ENCODE data around the gene CADPS.

DNA sequence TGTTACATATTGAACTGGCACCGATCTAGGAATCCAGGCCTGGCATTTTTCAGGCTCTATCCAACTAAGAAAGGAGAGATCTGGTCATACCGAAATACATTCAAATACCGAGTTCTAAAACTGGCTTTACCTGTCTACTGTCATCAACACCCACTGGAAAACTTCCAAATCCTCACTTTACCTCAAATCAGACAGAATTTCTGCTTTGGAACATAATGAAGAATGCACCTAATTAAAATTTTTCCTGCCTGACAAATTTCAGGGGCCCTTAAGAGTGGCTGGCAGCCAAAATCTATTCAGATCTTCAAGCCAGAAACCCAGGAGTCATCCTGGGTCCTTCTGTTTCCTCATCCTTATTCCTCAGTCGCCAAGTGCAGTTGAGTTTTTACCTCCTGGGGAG is 303.3 kb downstream of the CADPS start:
- TF ChIP-seq CTCF (IDR thresholded peaks at IDR 0.05) (no peak), POLR2A (IDR thresholded peaks at IDR 0.05) (no peak)
